Skeletal muscle tissue (tissue), 5 donors: ENCODE results near the gene DHFR. TPM values are rescaled to one million over a fixed set of nuclear protein-coding genes. Genes with fewer than 3 reads are reported as not detected.
"Not testable (repeated sequence)": the region's sequence is repeated elsewhere in the genome, so short reads cannot be mapped to it uniquely, and the experiment has no call there.

ENCODE experiments used
- H3K27ac ChIP-seq: one replicate; pipeline ENCODE4 v1.7.0; 2013; ENCODE audit warnings: mild to moderate bottlenecking, low read depth, low read length, inconsistent platforms
- H3K27me3 ChIP-seq, 3 donors: one replicate each; pipeline ENCODE4 v1.7.0; 2013; ENCODE audit warnings: low read length in 3 of 3; ENCODE audit not compliant: control insufficient read depth in 3 of 3, insufficient read depth in 3 of 3
- H3K36me3 ChIP-seq, 3 donors: one replicate each; pipeline ENCODE4 v1.7.0; 2013; ENCODE audit warnings: low read length in 3 of 3; ENCODE audit not compliant: control insufficient read depth in 3 of 3, insufficient read depth in 3 of 3
- H3K4me1 ChIP-seq, 3 donors: one replicate each; pipeline ENCODE4 v1.7.0; 2013; ENCODE audit warnings: low read length in 3 of 3, mild to moderate bottlenecking in 3 of 3; ENCODE audit not compliant: control insufficient read depth in 3 of 3, insufficient read depth in 3 of 3
- H3K4me3 ChIP-seq, 3 donors: one replicate each; pipeline ENCODE4 v1.7.0; 2013; ENCODE audit warnings: low read length in 3 of 3
- H3K9ac ChIP-seq, 3 donors: one replicate each; pipeline ENCODE4 v1.7.0; 2013; ENCODE audit warnings: low read length in 3 of 3, mild to moderate bottlenecking in 3 of 3, moderate library complexity in 2 of 3, low read depth in 1 of 3
- H3K9me3 ChIP-seq, 3 donors: one replicate each; pipeline ENCODE4 v1.7.0; 2013; ENCODE audit warnings: low read length in 3 of 3; ENCODE audit not compliant: control insufficient read depth in 3 of 3
- small RNA-seq: library from RNA; depleted of rRNA; stranded (forward); fragments of <200 nt; gene quantifications from one replicate; pipeline ENCODE3, GENCODE V24; 2014
- total RNA-seq: library from RNA; depleted of rRNA; stranded (reverse); fragments of >200 nt; gene quantifications from one replicate; pipeline ENCODE4 v1.2.3, GENCODE V29; 2014
- donor health status: Osteomylitis.

DHFR gene
- total RNA-seq, 1 donor from 2014 or later, result 13.0 TPM

GRCh38 chr5:80588858-80589540 is 65.8 kb downstream of the DHFR start:
- Histone ChIP-seq H3K9me3 (no peaks in the 10 kb centered on the region), H3K4me1 (no peaks in the 10 kb centered on the region), H3K36me3 (no peaks in the 10 kb centered on the region), H3K27me3 (no peaks in the 10 kb centered on the region), H3K4me3 (no peak overlapping the region), H3K27ac (no peak overlapping the region), H3K9ac (no peak overlapping the region)

GRCh38 chr5:80584770-80585169 is 70.0 kb downstream of the DHFR start:
- no peaks in the 10 kb centered on the region for H3K4me1 ChIP-seq

GRCh38 chr5:80580291-80580690 is 74.5 kb downstream of the DHFR start:
- H3K36me3 ChIP-seq, H3K9me3 ChIP-seq, H3K4me3 ChIP-seq, H3K9ac ChIP-seq, H3K27me3 ChIP-seq, H3K4me1 ChIP-seq, H3K27ac ChIP-seq: not testable (repeated sequence)

More at GRCh38 chr5:80584770-80585169, 70.0 kb downstream of the DHFR start:
- Histone ChIP-seq H3K9me3 (no peaks in the 10 kb centered on the region), H3K27me3 (no peaks in the 10 kb centered on the region), H3K36me3 (no peaks in the 10 kb centered on the region), H3K9ac (no peak overlapping the region), H3K27ac (no peak overlapping the region), H3K4me3 (no peak overlapping the region)

- H3K9ac ChIP-seq, result no peak overlapping the region
Measured at GRCh38 chr5:80579050-80579449, 75.7 kb downstream of the DHFR start.

GRCh38 chr5:80577707-80578106 is 77.1 kb downstream of the DHFR start:
- H3K36me3 ChIP-seq, result no peaks in the 10 kb centered on the region
- H3K4me3 ChIP-seq, result no peak overlapping the region
- H3K4me1 ChIP-seq, result no peaks in the 10 kb centered on the region
- H3K9me3 ChIP-seq, result no peaks in the 10 kb centered on the region
- H3K27me3 ChIP-seq, result peaks cover under 1 to 5% (median 3%) of the 10 kb centered on the region in 3 donors
- no peak overlapping the region for H3K9ac ChIP-seq
- no peak overlapping the region for H3K27ac ChIP-seq

More at GRCh38 chr5:80579050-80579449, 75.7 kb downstream of the DHFR start:
- Histone ChIP-seq H3K4me3 (no peak overlapping the region), H3K27me3 (no peaks in the 10 kb centered on the region), H3K9me3 (no peaks in the 10 kb centered on the region), H3K36me3 (no peaks in the 10 kb centered on the region), H3K4me1 (no peaks in the 10 kb centered on the region), H3K27ac (no peak overlapping the region)

GRCh38 chr5:80576383-80576782 is 78.4 kb downstream of the DHFR start:
- Histone ChIP-seq H3K4me1 (no peaks in the 10 kb centered on the region), H3K27me3 (peaks cover 9 to 12% (median 11%) of the 10 kb centered on the region in 3 donors), H3K9me3 (no peaks in the 10 kb centered on the region), H3K9ac (no peak overlapping the region), H3K4me3 (no peak overlapping the region), H3K36me3 (no peaks in the 10 kb centered on the region), H3K27ac (no peak overlapping the region)

Small RNA genes lying within 50 kb of the gene (small RNA-seq; reads per million reads assigned to genes)
- not detected for gene DBIP2
- not detected for gene MTRNR2L2

Other genes starting within 250 kb of the DHFR start
- 50.1 TPM for gene ZFYVE16, start 246.9 kb downstream of the DHFR start, total RNA-seq
- 7.8 TPM for gene FAM151B, start 166.9 kb downstream of the DHFR start, total RNA-seq
- gene ANKRD34B, start 84.7 kb downstream of the DHFR start, total RNA-seq, result under 0.01 TPM
- 19.3 TPM for gene MSH3, start 331 bp downstream of the DHFR start, total RNA-seq